Right atrium auricular region (tissue), 2 donors: ENCODE measurements around the gene TLR9. TPM values are rescaled to one million over a fixed set of nuclear protein-coding genes. Genes with fewer than 3 reads are reported as not detected.
A peak's percentile ranks its signal among the peaks of the same experiment; 100 is the strongest.

ENCODE experiments used
- DNase-seq: peaks from one replicate; pipeline ENCODE4 v3.0.0-alpha.2; 2019; ENCODE audit warnings: low spot score
- H3K27ac ChIP-seq, 2 donors: fragments of 200-600 bp; sonication (generic); 1 replicate in 1 of 2; 2 replicates in 1 of 2; pipeline ENCODE4 v1.5.1; 2016 to 2019
- H3K27me3 ChIP-seq, 2 donors: fragments of 200-600 bp; sonication (generic); one replicate each; pipeline versions ENCODE4 v1.5.1 to v1.6.0; 2017 to 2019
- H3K36me3 ChIP-seq: fragments of 200-600 bp; sonication (generic); one replicate; pipeline ENCODE4 v1.5.1; 2016
- H3K4me1 ChIP-seq, 2 donors: fragments of 200-600 bp; sonication (generic); one replicate each; pipeline versions ENCODE4 v1.5.1 to v1.6.0; 2017 to 2019
- H3K4me3 ChIP-seq, 2 donors: fragments of 200-600 bp; sonication (generic); 1 replicate in 1 of 2; 2 replicates in 1 of 2; pipeline ENCODE4 v1.5.1; 2017 to 2019; ENCODE audit warnings: mild to moderate bottlenecking in 1 of 2, moderate library complexity in 1 of 2
- H3K9me3 ChIP-seq, 2 donors: fragments of 200-600 bp; sonication (generic); one replicate each; pipeline ENCODE4 v1.5.1; 2019
- CTCF ChIP-seq, 2 donors: fragments of 200-600 bp; sonication (generic); IDR thresholded peaks; one replicate each; pipeline ENCODE4 v1.5.1; 2019; ENCODE audit warnings: antibody characterized with exemption in 2 of 2
- total RNA-seq, 2 donors: library from RNA; depleted of rRNA; stranded (reverse); fragments of >200 nt; gene quantifications; one replicate each; pipeline ENCODE4 v1.1.0, GENCODE V29; 2016

Gene TLR9
- total RNA-seq, 2 donors from 2014 or later: not detected

GRCh38 chr3:52256622-52257021 is 31.2 kb upstream of the TLR9 start:
- Histone ChIP-seq H3K36me3 (peaks cover 95% of the 10 kb centered on the region), H3K9me3 (no peaks in the 10 kb centered on the region), H3K27ac (no peak overlapping the region), H3K4me3 (no peak overlapping the region), H3K27me3 (no peaks in the 10 kb centered on the region), H3K4me1 (no peaks in the 10 kb centered on the region)
- DNase-seq: peak; percentile 43
- no peak for TF ChIP-seq CTCF (IDR thresholded peaks at IDR 0.05)

- no peak overlapping the region for H3K27ac ChIP-seq
- H3K36me3 ChIP-seq: peaks cover 95% of the 10 kb centered on the region
- no peak overlapping the region for H3K4me3 ChIP-seq
- H3K27me3 ChIP-seq: no peaks in the 10 kb centered on the region
- no peaks in the 10 kb centered on the region for H3K9me3 ChIP-seq
- H3K4me1 ChIP-seq: no peaks in the 10 kb centered on the region
- DNase-seq: no peak
- no peak for TF ChIP-seq CTCF (IDR thresholded peaks at IDR 0.05)
Measured at GRCh38 chr3:52256159-52256558, 30.7 kb upstream of the TLR9 start.

GRCh38 chr3:52254608-52255007 is 29.2 kb upstream of the TLR9 start:
- Histone ChIP-seq H3K36me3 (peaks cover 87% of the 10 kb centered on the region), H3K4me3 (no peak overlapping the region), H3K27ac (no peak overlapping the region), H3K4me1 (no peaks in the 10 kb centered on the region), H3K27me3 (no peaks in the 10 kb centered on the region), H3K9me3 (no peaks in the 10 kb centered on the region)
- peak; percentile 32 for DNase-seq
- TF ChIP-seq CTCF (IDR thresholded peaks at IDR 0.05): no peak

GRCh38 chr3:52253314-52254304 is 28.2 kb upstream of the TLR9 start:
- peak; percentile 62 for DNase-seq

GRCh38 chr3:52250122-52250521 is 24.7 kb upstream of the TLR9 start:
- Histone ChIP-seq H3K4me3 (no peak overlapping the region), H3K36me3 (peaks cover 44% of the 10 kb centered on the region), H3K9me3 (no peaks in the 10 kb centered on the region), H3K27me3 (no peaks in the 10 kb centered on the region), H3K4me1 (peaks cover 0 to 22% of the 10 kb centered on the region in 2 donors), H3K27ac (no peak overlapping the region)
- no peak for TF ChIP-seq CTCF (IDR thresholded peaks at IDR 0.05)
- peak; percentile 48 for DNase-seq

More at GRCh38 chr3:52253314-52254304, 28.2 kb upstream of the TLR9 start:
- Histone ChIP-seq H3K4me1 (peaks cover 0 to 5% of the 10 kb centered on the region in 2 donors), H3K27me3 (no peaks in the 10 kb centered on the region), H3K36me3 (peaks cover 79% of the 10 kb centered on the region), H3K27ac (peak overlapping the region in 1 of 2 donors; percentile 43), H3K4me3 (no peak overlapping the region), H3K9me3 (no peaks in the 10 kb centered on the region)
- TF ChIP-seq CTCF (IDR thresholded peaks at IDR 0.05): no peak
